Measurements from ENCODE around the gene TOM1L2.

- TF ChIP-seq CTCF (IDR thresholded peaks at IDR 0.05) = no peak
- TF ChIP-seq POLR2AphosphoS5 (IDR thresholded peaks at IDR 0.05) = no peak
- no peak for TF ChIP-seq POLR2A (IDR thresholded peaks at IDR 0.05)
- no peak for TF ChIP-seq EP300 (IDR thresholded peaks at IDR 0.05)
These were observed 128.1 kb downstream of the TOM1L2 start for GRCh38 chr17:17844079-17844478.

Data from stomach (tissue), 4 donors.